ENCODE measurements around the gene PPP1R12C.
"Not testable (repeated sequence)": the region's sequence is repeated elsewhere in the genome, so short reads cannot be mapped to it uniquely, and the experiment has no call there.

Gene PPP1R12C

DNA sequence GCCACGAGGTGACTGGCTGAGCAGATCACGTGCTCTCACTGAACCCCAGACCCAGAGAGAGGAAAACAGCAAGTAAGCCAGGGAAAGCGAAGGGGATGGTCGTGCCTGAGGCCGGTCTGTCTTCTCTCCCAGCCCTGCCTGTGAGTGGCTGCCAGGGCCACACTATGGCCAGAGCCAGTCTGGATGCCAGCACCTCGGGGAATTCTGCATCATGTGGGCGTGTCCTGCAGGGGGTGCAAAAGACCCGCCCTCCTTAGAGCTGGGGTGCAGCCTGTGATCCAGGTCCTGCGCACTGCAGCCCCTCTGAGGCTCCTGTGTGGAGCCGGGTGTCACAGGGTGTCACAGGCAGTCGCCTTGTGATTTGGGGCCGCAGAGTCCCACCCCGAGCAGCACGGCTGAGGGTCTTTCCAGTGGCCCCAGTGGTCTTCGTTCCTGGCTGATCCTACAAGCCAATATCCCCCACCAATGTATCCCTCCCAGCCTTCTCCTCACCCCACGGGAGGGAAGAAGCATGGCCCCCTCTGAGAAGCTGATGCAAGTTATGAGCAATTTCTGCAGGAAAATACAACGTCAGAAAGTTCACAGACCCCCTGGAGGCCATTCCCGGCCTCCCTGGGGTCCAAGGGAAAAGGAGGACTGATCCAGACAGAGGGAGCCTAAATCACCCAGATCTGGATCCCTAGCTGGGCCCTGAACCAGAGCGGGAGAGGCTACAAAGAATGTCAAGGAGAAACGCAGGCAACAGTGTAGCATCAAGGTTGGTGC lies 7.7 kb downstream of the PPP1R12C start:
- no peak for DNase-seq

DNA sequence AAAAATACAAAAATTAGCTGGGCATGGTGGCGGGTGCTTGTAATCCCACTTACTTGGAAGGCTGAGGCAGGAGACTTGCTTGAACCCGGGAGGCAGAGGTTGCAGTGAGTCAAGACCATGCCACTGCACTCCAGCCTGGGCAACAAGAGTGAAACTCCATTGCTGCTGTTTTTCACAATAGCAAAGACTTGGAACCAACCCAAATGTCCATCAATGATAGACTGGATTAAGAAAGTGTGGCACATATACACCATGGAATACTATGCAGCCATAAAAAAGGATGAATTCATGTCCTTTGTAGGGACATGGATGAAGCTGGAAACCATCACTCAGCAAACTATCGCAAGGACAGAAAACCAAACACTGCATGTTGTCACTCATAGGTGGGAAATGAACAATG lies 10.2 kb downstream of the PPP1R12C start:
- not testable (repeated sequence) for DNase-seq

GRCh38 chr19:55106591-55106990 lies 10.8 kb downstream of the PPP1R12C start:
- DNase-seq, result no peak

DNA sequence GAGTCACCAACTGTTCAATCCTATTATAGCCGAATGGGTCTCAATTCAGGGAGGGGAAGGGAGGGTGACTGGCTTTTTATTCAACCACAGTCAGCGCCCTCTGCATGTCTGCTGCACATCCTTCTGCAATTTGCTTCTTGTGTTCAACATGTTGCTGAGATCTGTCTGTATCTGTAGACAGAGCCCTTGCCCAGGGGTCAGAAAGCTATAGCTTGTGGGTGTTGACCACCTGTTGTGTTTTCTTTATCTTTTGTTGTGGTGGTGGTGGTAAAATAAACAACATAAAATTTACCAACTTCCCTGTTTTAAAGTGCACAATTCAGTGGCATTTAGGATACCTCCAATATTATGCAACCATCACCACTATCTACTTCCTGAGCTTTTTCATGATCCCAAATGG lies 12.2 kb downstream of the PPP1R12C start:
- no peak for DNase-seq

DNA sequence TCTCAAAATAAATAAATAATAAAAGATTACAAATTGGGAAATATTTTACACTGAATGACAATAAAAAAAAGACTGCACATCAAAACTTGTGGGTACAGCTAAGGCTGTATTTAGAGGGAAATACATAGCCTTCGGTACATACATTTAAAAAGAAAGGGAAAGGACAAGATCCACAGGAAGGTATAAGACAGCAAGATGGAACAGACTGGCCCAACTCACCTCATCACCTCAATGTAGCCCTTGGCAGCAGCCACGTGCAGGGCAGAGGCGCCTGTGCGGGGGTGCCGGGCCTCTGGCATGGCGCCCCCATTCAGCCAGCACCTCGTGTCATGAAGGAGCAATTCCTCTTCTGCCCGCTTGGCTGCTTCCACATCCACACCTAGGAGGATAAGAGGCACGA lies 14.2 kb downstream of the PPP1R12C start:
- DNase-seq, result no peak

DNA sequence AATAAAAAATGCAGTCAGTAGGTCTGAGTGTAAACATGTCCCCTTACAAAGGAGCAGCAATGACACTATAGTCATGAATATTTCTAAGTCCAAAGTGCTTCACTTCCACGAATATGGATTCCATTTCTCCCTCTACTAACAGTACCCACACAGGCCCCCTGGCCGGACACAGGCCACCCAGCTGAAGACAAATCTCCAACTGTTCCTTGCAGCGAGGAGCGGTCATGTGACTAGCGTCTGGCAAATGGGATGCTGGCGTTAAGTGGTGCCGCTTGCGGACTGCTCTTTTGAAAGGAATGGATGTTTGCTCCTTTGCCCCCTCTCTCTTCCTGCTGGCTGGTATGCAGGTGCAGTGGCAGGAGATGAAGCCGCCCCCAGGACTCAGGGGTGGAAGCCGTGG lies 16.2 kb downstream of the PPP1R12C start:
- DNase-seq, result no peak

DNA sequence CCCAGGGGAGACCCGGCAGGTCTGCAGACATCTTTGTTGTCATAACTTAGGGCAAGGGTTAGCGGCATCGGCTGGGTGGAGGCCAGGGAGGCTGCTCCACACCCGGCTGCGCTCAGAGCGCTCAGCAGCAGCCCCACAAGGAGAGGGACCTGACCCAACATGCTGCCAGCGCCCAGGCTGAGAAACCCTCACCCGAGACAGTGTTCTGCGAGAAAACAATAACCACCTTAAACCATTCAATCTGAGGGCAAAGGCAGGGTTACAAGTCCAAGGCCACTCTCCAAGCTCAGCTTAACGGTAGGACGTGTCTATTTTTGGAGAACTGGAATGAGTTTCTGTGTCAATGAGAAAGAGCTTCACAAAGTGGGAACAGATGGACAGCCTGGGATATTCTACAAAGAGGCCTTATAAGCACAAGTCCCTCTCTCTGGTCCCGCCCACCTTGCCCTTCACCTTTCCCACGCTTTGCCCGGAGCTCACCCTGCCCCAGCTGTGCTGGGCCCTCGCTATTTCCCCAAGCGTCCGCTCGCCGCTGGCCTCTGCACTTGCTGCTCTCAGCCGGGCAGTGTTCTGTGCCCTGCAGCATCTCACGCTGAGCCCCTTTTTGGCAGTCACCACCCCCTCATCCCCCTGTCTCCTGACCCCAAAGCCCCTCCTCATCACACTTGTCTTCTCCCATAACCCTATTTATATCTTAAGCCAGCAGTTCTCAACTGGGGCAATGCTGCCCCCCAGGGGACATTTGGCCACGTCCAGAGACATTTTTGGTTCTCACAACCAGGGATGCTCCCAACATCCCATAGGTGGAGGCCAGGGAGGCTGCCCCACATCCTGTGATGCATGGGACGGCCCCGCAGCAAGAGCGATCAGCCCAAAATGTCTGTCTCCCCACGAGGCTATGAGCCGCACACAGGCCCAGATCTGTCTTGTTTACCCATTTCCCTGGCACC lies 17.6 kb downstream of the PPP1R12C start:
- DNase-seq, result no peak

- DNase-seq, result no peak
Measured at GRCh38 chr19:55098716-55099556, 18.5 kb downstream of the PPP1R12C start.

DNA sequence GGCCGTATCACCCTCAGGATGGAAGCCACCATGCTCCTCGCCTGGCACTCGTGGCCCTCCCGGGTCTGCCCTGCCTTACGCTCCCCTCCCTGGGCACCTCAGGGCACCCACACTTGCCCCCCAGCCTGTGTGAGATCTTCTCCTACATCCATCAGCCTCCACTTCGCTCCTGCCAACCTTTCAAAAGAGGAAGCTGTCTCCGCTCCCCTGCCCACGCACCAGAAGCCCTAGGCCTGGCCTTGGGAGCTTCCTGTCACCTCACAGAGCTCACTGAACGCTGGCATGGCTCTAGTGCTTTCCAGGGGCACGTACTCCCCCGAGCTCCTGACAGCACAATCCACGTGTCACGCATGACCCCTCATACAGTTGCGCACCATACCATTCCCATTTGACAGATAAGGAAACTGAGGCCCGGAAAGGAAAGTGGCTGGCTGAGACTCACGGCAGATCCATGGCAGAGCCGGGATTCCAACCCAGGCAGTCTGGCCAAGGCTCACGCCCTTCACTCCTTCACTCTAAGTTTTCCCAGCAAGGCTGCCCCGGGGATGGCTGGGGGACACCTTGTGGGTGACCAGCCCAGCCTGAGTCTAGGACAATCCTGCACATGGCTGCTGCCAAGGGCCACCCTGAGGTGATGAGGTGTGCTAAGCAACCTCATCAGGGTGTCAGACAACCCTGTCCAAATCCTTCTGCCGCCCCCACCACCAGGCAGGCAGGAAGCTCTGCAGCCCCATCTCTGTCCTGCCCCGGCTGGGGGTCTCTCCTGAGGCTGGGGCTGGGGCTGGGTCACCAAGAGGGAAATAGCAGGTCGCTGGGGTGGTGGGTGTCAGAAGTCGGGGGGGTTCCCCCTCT lies 19.3 kb downstream of the PPP1R12C start:
- no peak for DNase-seq

GRCh38 chr19:55096061-55096701 lies 21.3 kb downstream of the PPP1R12C start:
- DNase-seq, result no peak

GRCh38 chr19:55095260-55096060 lies 22.0 kb downstream of the PPP1R12C start:
- no peak for DNase-seq

DNA sequence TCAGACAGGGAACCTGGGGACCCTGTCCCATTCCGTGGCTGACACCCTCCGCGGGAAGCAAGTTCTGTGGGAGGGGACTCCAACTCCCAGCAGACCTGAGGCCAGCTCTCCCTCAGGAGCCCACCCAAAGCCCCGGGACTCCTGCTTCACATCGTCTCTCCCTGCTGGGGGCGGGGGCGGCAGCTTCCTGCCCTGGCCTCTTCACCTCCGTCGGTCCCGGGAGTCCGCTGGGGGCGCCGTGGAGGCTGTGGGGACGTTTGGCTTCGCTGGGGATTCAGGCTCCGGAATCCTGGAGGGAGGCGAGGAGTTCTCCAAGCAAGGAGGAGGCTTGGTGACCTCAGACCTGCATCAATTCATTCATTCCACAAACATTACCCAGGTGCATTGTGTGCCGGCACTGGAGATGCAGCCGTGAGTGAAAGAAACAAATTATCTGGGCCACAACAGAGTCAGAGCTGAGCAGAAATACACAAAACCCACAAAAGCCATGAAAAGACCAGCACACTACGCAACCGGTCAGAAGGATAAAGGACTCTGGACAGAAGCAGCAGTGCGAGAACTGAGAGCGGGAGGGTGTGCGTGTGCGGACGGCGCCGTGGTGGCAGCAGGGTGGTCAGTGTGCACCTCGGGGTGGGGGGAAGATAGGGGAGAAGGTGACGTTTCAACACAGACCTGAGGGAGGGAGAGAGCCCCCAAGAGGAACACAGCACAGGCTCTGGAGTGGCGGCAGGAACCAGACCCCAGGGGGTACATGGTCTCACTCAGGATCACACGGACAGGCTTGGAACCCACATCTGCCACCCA lies 22.8 kb downstream of the PPP1R12C start:
- DNase-seq, result no peak

DNA sequence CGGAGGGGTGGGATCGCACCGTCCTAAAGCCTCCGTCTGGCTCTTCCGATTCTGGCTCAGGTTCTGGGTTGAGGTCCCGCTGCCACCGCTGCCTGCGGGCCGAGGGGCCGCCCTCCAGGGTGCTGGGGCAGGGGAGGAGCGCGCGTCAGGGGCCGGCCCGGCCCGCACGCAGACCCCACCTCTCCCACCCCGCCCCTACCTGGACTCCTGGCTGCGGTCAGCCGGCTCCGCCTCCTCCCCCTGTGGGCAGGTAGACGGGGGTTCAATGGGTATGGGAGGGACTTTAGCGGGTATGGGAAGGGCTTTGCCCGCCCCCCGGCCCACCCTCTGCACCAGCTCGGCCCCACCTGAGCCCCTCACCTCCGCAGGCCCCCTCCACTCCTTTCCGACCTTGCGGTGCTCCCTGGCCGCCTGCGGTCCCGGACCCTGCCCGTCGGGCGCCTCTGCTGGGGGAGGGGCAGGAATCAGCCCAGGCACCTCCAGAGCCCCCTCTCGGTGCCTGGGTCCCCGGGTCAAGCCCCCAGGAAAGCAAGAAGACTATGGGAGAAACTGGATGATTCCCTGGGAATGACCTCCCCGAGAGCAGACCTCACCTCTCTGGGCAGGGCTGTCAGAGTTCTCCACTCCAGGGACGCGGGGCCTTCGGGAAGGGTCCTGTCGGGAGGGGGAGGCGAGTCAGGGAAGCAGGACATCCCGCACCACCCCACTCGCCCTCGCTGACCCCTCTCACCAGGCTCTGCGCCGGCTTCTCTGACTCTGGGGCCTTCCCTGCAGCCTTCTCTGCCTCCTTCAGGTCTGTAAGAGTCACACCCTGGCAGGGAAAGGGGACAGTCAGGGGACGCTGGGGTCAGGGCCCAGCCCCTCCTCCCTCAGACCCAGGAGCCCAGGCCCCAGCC lies 24.8 kb downstream of the PPP1R12C start:
- DNase-seq, result no peak

GRCh38 chr19:55091955-55092354 lies 25.5 kb downstream of the PPP1R12C start:
- DNase-seq, result no peak

GRCh38 chr19:55091126-55091910 lies 26.1 kb downstream of the PPP1R12C start:
- DNase-seq, result no peak

DNA sequence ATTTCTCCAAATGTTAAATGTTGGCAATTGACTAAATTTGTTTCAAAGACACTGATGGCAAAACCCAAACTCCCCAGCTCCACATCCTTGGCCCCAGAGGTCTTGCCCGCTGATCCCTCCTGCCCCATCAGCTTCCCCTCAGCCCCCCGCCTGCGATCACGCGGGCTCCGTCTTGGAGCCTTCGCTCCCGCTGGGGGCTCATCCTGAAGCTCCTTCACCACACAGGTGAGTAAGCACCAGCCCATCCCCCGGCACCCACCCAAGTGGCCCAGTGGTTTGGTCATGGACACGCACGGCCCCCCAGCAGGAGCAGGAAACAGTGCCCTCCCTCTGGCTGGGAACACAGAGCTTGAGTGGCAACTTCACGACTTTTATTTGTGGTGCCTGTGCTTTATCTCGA lies 26.9 kb downstream of the PPP1R12C start:
- DNase-seq, result no peak

- no peak for DNase-seq
Measured at GRCh38 chr19:55089342-55089944, 28.0 kb downstream of the PPP1R12C start.
